Spleen (tissue), 7 donors: ENCODE data around the gene PARP11.

Experiments
- CTCF ChIP-seq, 11 experiments: fragments of 200-600 bp in 7 of 11; fragments of 450-650 bp in 4 of 11; sonication (generic) in 4 of 11; IDR thresholded peaks in 8 of 11; conservative IDR thresholded peaks in 3 of 11; 1 replicate in 7 of 11; 2 replicates in 4 of 11; pipeline versions ENCODE4 v1.4.0 to v1.8.0; 2016 to 2021; ENCODE audit warnings: antibody characterized with exemption in 11 of 11, inconsistent platforms in 4 of 11, mild to moderate bottlenecking in 1 of 11
- POLR2A ChIP-seq, 3 donors: fragments of 450-650 bp; IDR thresholded peaks; one replicate each; pipeline ENCODE4 v1.5.1; 2017; ENCODE audit warnings: antibody characterized with exemption in 3 of 3, mild to moderate bottlenecking in 1 of 3
- donor health status: DM: no; HTN: no; CAD: no; lungs with moderate emphysema.
- donor health status: DM: no; HTN: no; CAD: no.
- donor health status: DM: no; HTN: no; CAD: no.

GRCh38 chr12:3888659-3889058 is 15.5 kb upstream of the PARP11 start:
- no peak for TF ChIP-seq CTCF (IDR thresholded peaks at IDR 0.05 in 8 of 11, conservative IDR thresholded peaks at IDR 0.05 in 3 of 11)
- no peak for TF ChIP-seq POLR2A (IDR thresholded peaks at IDR 0.05)
